HG03342 (cell line): ENCODE data around the gene TRMT10B.

ENCODE experiments used
- ATAC-seq: cut with Tn5 transposase; IDR thresholded peaks from one replicate; pipeline ENCODE4 v1.9.1; 2021; ENCODE audit warnings: mild to moderate bottlenecking, moderate library complexity; ENCODE audit not compliant: unreplicated experiment

Gene TRMT10B, protein sequence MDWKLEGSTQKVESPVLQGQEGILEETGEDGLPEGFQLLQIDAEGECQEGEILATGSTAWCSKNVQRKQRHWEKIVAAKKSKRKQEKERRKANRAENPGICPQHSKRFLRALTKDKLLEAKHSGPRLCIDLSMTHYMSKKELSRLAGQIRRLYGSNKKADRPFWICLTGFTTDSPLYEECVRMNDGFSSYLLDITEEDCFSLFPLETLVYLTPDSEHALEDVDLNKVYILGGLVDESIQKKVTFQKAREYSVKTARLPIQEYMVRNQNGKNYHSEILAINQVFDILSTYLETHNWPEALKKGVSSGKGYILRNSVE

GRCh38 chr9:37753489-37754190 lies at the start of gene TRMT10B:
Gene TRMT10B (plus strand): TSS chr9:37753805. CDS start chr9:37761932, 8,127 bp downstream.
- ATAC-seq = peak; percentile 90

GRCh38 chr9:37705787-37706186 lies 47.8 kb upstream of the TRMT10B start:
- ATAC-seq = no peak

- no peak for ATAC-seq
Measured at GRCh38 chr9:37706290-37706689, 47.3 kb upstream of the TRMT10B start.

DNA sequence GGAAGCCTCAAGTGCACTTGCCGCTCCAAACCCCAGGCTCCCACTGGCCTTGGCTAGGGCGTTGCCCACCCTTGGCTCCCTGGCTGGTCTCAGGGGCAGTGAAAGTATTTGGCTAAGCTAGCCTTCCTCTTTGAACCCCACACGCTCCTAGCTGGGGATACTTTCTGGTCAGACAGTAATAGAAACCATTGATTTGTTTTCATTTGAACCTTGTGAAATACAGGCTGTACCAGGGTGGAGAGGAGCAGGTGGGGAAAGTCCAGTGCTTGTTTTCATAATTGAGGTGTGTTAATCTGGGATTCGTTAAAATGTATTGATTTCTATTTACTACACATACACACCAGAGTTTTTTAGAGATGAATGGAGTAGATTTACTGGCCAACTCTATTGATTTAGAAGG lies 45.9 kb upstream of the TRMT10B start:
- no peak for ATAC-seq

GRCh38 chr9:37710046-37710445 lies 43.6 kb upstream of the TRMT10B start:
- ATAC-seq = no peak

DNA sequence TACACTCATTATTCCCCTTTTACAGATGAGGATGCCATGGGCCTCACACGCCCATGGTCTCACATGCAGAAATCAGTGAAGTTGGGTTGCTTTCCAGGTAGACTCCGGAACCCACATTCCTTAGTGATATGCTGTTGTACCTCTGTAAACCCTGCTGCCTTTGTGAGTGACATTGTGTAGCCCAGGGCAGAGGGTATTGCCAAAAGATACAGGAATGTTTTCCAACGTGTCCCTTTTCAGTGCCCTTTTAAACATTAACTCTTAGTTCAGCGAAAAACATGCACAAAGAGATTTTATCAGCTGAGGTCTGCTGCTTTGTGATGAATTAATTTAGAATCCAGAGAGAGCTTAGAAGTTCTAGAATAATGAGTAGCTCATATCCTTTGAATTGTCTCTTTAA lies 38.3 kb upstream of the TRMT10B start:
- ATAC-seq = no peak

GRCh38 chr9:37715991-37716505 lies 37.6 kb upstream of the TRMT10B start:
- ATAC-seq = no peak

- no peak for ATAC-seq
Measured at GRCh38 chr9:37719526-37719925, 34.1 kb upstream of the TRMT10B start.

DNA sequence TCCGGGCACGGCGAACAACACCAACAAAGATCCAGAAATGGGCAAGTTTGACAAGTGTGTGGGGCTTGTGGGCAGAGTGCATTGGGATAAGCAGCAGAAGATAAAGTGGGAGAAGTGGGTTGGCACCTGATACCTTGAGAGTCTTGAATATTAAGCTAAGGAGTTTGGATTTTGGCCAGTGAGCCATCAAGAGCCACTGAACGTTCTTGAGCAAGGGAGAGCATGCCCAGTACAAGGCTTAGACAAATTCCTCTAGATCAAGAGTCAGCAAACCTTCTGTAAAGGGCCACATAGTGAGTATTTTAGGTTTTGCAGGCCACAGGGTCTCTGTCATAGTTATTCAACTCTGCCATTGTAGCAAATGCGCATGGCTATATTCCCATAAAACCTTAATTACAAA lies 26.6 kb upstream of the TRMT10B start:
- ATAC-seq = no peak

GRCh38 chr9:37729499-37729898 lies 24.1 kb upstream of the TRMT10B start:
- no peak for ATAC-seq

- ATAC-seq = no peak
Measured at GRCh38 chr9:37730256-37730655, 23.3 kb upstream of the TRMT10B start.

GRCh38 chr9:37730839-37731238 lies 22.8 kb upstream of the TRMT10B start:
- ATAC-seq = no peak

- ATAC-seq = no peak
Measured at GRCh38 chr9:37732086-37732741, 21.4 kb upstream of the TRMT10B start.

- ATAC-seq = no peak
Measured at GRCh38 chr9:37732952-37733351, 20.7 kb upstream of the TRMT10B start.

GRCh38 chr9:37739222-37739621 lies 14.4 kb upstream of the TRMT10B start:
- ATAC-seq = no peak

DNA sequence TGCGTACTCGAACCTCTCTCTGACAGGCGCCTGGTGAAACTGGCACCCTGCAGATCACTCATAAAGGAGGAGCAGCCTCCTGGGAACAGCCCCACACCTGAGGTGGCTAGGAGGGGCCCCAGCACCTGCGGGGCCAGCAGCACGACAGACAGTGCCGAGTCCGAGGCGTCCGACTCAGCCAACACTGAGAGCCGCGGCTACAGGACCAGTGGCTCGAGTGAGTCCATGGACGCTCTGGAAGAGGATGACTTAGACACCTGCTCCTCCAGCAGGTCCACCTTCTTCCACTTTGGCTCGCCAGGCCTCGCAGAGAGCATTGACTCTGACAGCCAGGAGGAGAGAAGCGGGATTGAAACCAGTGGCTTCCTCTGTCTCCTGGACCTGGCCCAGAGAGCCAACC lies 13.5 kb upstream of the TRMT10B start:
- no peak for ATAC-seq

DNA sequence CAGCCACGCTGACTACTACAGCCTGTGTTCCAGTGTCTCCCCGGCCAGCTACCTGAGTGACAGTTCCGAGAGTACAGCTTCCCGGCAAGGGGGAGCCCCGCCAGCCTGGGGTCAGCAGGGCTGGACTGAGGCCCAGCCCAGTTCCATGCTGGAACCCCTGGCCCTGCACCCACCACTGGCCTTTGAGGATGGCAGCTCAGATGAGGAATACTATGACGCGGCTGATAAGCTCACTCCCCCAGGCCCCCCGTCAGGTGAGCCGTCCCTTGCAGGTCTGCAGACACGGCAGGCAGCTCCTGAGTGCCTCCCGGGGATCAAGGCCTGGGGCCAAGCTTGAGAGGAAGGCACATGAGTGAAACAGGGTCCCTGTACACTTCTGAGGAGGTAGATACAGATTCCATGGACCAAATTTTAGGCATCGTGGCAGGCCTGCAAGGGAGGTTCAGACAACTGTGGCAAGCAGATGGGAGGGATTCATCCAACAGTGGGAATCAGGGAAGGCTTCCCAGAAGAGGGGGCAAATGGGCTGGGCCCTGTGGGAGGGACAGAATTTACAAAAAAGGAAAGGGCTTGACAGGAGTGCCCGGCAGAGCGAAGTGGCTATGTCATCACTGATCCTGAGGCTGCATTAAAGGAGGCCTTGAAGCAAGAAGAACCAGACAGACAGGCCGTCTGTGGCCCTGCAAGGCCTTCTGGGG lies 12.8 kb upstream of the TRMT10B start:
- ATAC-seq = no peak

DNA sequence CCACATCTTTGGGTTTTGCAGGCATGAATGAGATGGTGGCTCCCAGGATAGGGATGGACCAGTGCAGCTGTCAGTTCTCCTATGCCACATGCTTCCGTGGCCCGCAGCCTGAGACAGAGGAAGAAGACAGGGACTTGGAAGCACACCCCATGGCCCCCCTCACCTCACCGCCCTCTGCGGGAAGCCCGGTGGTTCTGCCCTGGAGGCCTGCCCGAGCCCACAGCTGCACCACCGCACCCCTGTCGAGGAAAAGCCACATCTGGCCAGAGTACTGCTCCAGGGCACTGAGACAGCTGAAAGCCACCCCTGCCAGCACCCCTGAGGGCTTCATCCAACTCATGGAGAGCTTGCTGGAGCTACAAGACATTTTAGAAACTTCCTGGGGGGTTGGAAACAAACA lies 7.6 kb upstream of the TRMT10B start:
- no peak for ATAC-seq

DNA sequence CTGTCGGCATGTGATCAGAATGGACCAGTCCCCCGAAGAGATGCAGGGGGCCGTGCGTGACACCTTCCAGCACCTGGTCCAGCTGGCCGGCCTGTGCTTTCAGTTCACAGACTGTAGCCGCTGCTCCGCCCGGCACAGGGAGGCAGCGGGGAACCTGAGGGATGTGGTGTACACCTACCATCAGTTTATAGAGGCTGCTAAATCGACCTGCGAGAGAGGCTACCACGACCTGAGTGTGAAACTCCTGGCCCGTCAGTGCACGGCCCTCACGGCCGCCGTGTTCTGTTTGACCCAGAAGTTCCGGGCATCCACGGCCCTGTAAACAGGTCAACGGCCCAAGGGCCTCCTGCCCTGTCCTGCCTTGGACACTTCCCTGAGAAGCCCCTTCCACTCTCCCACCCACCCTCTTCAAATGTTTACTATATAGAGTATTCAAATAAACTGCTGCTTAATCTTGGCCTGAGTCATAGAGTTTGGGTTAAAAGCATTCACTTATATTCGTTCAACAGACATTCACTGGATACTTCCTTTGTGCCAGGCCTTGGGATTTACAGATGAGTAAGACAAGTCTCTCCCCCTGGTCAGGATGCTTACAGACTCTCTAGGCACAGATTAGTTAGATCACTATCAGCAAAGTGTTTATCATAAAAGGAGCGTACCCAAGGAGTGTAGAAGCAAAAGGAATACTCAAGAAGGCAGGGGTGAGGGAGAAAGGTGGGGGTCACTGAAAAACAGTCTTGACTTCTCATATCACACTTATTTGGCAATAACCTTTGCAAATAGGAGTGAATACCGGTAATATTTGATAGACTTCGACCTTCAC lies 6.9 kb upstream of the TRMT10B start:
- no peak for ATAC-seq

GRCh38 chr9:37747271-37747753 lies 6.3 kb upstream of the TRMT10B start:
- ATAC-seq = peak; percentile 84
